ENCODE measurements around the gene SMAD3. TPM values are rescaled to one million over a fixed set of nuclear protein-coding genes. Genes with fewer than 3 reads are reported as not detected.
A peak's percentile ranks its signal among the peaks of the same experiment; 100 is the strongest.

Gene SMAD3
- total and polyA plus RNA-seq, 8 donors = 30.9 to 53.6 (median 50.4) TPM

GRCh38 chr15:67048281-67049279 is 16.8 kb upstream of the SMAD3 start:
- Histone ChIP-seq H3K4me3 (no peak overlapping the region), H3K36me3 (no peaks in the 10 kb centered on the region), H3K4me1 (peaks cover 30 to 40% of the 10 kb centered on the region in 2 donors), H3K9me3 (no peaks in the 10 kb centered on the region), H3K27ac (peak overlapping the region; percentile 79 to 81), H3K27me3 (no peaks in the 10 kb centered on the region)
- intact Hi-C loops (cut with DNase I) = no loop called here
- DNase-seq (peak in 1 of 4 donors; percentile 52), ATAC-seq (peak; percentile 87)
- no peak for TF ChIP-seq CTCF (IDR thresholded peaks at IDR 0.05)

GRCh38 chr15:67049351-67050044 is 15.9 kb upstream of the SMAD3 start:
- peak; percentile 32 for ATAC-seq
- Histone ChIP-seq H3K36me3 (no peaks in the 10 kb centered on the region), H3K9me3 (no peaks in the 10 kb centered on the region), H3K27me3 (no peaks in the 10 kb centered on the region), H3K27ac (peak overlapping the region; percentile 79 to 81), H3K4me1 (peaks cover 25 to 40% of the 10 kb centered on the region in 2 donors), H3K4me3 (no peak overlapping the region)
- no peak for DNase-seq
- intact Hi-C loops (cut with DNase I) = no loop called here
- TF ChIP-seq CTCF (IDR thresholded peaks at IDR 0.05) = no peak

- H3K4me1 ChIP-seq = peaks cover 24 to 40% of the 10 kb centered on the region in 2 donors
- H3K27me3 ChIP-seq = no peaks in the 10 kb centered on the region
- ATAC-seq (peak; percentile 49), DNase-seq (no peak)
- peak overlapping the region; percentile 79 to 81 for H3K27ac ChIP-seq
- no peak for TF ChIP-seq CTCF (IDR thresholded peaks at IDR 0.05)
- no peaks in the 10 kb centered on the region for H3K36me3 ChIP-seq
- no peak overlapping the region for H3K4me3 ChIP-seq
- intact Hi-C loops (cut with DNase I) = no loop called here
- no peaks in the 10 kb centered on the region for H3K9me3 ChIP-seq
Measured at GRCh38 chr15:67050062-67050461, 15.3 kb upstream of the SMAD3 start.

GRCh38 chr15:67050522-67051087 is 14.8 kb upstream of the SMAD3 start:
- DNase-seq (no peak), ATAC-seq (no peak)
- no peak for TF ChIP-seq CTCF (IDR thresholded peaks at IDR 0.05)
- H3K27me3 ChIP-seq = no peaks in the 10 kb centered on the region
- peak overlapping the region; percentile 13 to 81 for H3K27ac ChIP-seq
- H3K36me3 ChIP-seq = no peaks in the 10 kb centered on the region
- intact Hi-C loops (cut with DNase I) = no loop called here
- H3K4me3 ChIP-seq = no peak overlapping the region
- no peaks in the 10 kb centered on the region for H3K9me3 ChIP-seq
- peaks cover 24 to 40% of the 10 kb centered on the region in 2 donors for H3K4me1 ChIP-seq

All from left lung (tissue), 10 donors.